ENCODE results near the gene ZNF276. TPM values are rescaled to one million over a fixed set of nuclear protein-coding genes. Genes with fewer than 3 reads are reported as not detected.
"Not testable (repeated sequence)": the region's sequence is repeated elsewhere in the genome, so short reads cannot be mapped to it uniquely, and the experiment has no call there.

Gene ZNF276
- total and polyA plus RNA-seq, 2 donors, result 17.9 to 19.6 TPM

- Histone ChIP-seq H3K4me1 (ENCODE audit: insufficient read depth) (no peaks in the 10 kb centered on the region), H3K4me3 (ENCODE audit: low read depth, low read length) (no peak overlapping the region), H3K27ac (ENCODE audit: low read depth) (no peak overlapping the region), H3K36me3 (ENCODE audit: insufficient read depth) (peaks cover 3% of the 10 kb centered on the region)
- DNase-seq (ENCODE audit: extremely low spot score), result no peak
- WGBS, result 95% methylated on average over 13 of the region's 13 CpGs
Measured at GRCh38 chr16:89691986-89692569, 29.3 kb upstream of the ZNF276 start.

- WGBS, result 94% methylated on average over 11 of the region's 11 CpGs
Measured at GRCh38 chr16:89693289-89693731, 28.0 kb upstream of the ZNF276 start.

GRCh38 chr16:89693931-89694783 lies 27.2 kb upstream of the ZNF276 start:
- WGBS, result 87% methylated on average over 32 of the region's 32 CpGs
- Histone ChIP-seq H3K36me3 (ENCODE audit: insufficient read depth) (peaks cover 3% of the 10 kb centered on the region), H3K4me1 (ENCODE audit: insufficient read depth) (no peaks in the 10 kb centered on the region), H3K4me3 (ENCODE audit: low read depth, low read length) (no peak overlapping the region), H3K27ac (ENCODE audit: low read depth) (no peak overlapping the region)
- no peak for DNase-seq (ENCODE audit: extremely low spot score)

More at GRCh38 chr16:89693289-89693731, 28.0 kb upstream of the ZNF276 start:
- Histone ChIP-seq H3K4me1 (ENCODE audit: insufficient read depth) (no peaks in the 10 kb centered on the region), H3K36me3 (ENCODE audit: insufficient read depth) (peaks cover 3% of the 10 kb centered on the region), H3K4me3 (ENCODE audit: low read depth, low read length) (no peak overlapping the region), H3K27ac (ENCODE audit: low read depth) (no peak overlapping the region)
- DNase-seq (ENCODE audit: extremely low spot score), result no peak

GRCh38 chr16:89694784-89695085 lies 26.6 kb upstream of the ZNF276 start:
- H3K36me3 ChIP-seq (ENCODE audit: insufficient read depth); DNase-seq (ENCODE audit: extremely low spot score); H3K4me3 ChIP-seq (ENCODE audit: low read depth, low read length); H3K4me1 ChIP-seq (ENCODE audit: insufficient read depth); H3K27ac ChIP-seq (ENCODE audit: low read depth): not testable (repeated sequence)
- WGBS, result 93% methylated on average over 23 of the region's 23 CpGs

- Histone ChIP-seq H3K4me1 (ENCODE audit: insufficient read depth) (no peaks in the 10 kb centered on the region), H3K4me3 (ENCODE audit: low read depth, low read length) (no peak overlapping the region), H3K27ac (ENCODE audit: low read depth) (no peak overlapping the region), H3K36me3 (ENCODE audit: insufficient read depth) (peaks cover 3% of the 10 kb centered on the region)
- WGBS, result 90% methylated on average over 31 of the region's 31 CpGs
- DNase-seq (ENCODE audit: extremely low spot score), result no peak
Measured at GRCh38 chr16:89695086-89695874, 26.1 kb upstream of the ZNF276 start.

GRCh38 chr16:89695875-89696669 lies 25.3 kb upstream of the ZNF276 start:
- H3K4me1 ChIP-seq (ENCODE audit: insufficient read depth), result peaks cover 4% of the 10 kb centered on the region
- WGBS, result 79% methylated on average over 25 of the region's 25 CpGs
- H3K36me3 ChIP-seq (ENCODE audit: insufficient read depth), result peaks cover 3% of the 10 kb centered on the region
- no peak overlapping the region for H3K4me3 ChIP-seq (ENCODE audit: low read depth, low read length)
- H3K27ac ChIP-seq (ENCODE audit: low read depth), result no peak overlapping the region
- DNase-seq (ENCODE audit: extremely low spot score), result no peak

GRCh38 chr16:89696670-89697128 lies 24.6 kb upstream of the ZNF276 start:
- WGBS, result 69% methylated on average over 18 of the region's 18 CpGs
- H3K4me1 ChIP-seq (ENCODE audit: insufficient read depth), result peaks cover 4% of the 10 kb centered on the region
- H3K36me3 ChIP-seq (ENCODE audit: insufficient read depth), result peaks cover 3% of the 10 kb centered on the region

GRCh38 chr16:89697161-89697615 lies 24.1 kb upstream of the ZNF276 start:
- Histone ChIP-seq H3K27ac (ENCODE audit: low read depth) (no peak overlapping the region), H3K36me3 (ENCODE audit: insufficient read depth) (peaks cover 3% of the 10 kb centered on the region), H3K4me1 (ENCODE audit: insufficient read depth) (peaks cover 4% of the 10 kb centered on the region), H3K4me3 (ENCODE audit: low read depth, low read length) (no peak overlapping the region)
- DNase-seq (ENCODE audit: extremely low spot score), result no peak
- 87% methylated on average over 19 of the region's 19 CpGs for WGBS

More at GRCh38 chr16:89696670-89697128, 24.6 kb upstream of the ZNF276 start:
- DNase-seq (ENCODE audit: extremely low spot score), result no peak
- H3K27ac ChIP-seq (ENCODE audit: low read depth), result no peak overlapping the region
- H3K4me3 ChIP-seq (ENCODE audit: low read depth, low read length), result no peak overlapping the region

GRCh38 chr16:89697616-89698331 lies 23.6 kb upstream of the ZNF276 start:
- no peak overlapping the region for H3K27ac ChIP-seq (ENCODE audit: low read depth)
- H3K4me1 ChIP-seq (ENCODE audit: insufficient read depth), result peaks cover 4% of the 10 kb centered on the region
- no peak for DNase-seq (ENCODE audit: extremely low spot score)
- no peak overlapping the region for H3K4me3 ChIP-seq (ENCODE audit: low read depth, low read length)
- 85% methylated on average over 32 of the region's 32 CpGs for WGBS
- peaks cover 3% of the 10 kb centered on the region for H3K36me3 ChIP-seq (ENCODE audit: insufficient read depth)

GRCh38 chr16:89698717-89699116 lies 22.6 kb upstream of the ZNF276 start:
- 97% methylated on average over 14 of the region's 14 CpGs for WGBS
- H3K27ac ChIP-seq (ENCODE audit: low read depth); DNase-seq (ENCODE audit: extremely low spot score); H3K36me3 ChIP-seq (ENCODE audit: insufficient read depth); H3K4me1 ChIP-seq (ENCODE audit: insufficient read depth); H3K4me3 ChIP-seq (ENCODE audit: low read depth, low read length): not testable (repeated sequence)

- not testable (repeated sequence) for H3K4me3 ChIP-seq (ENCODE audit: low read depth, low read length); H3K36me3 ChIP-seq (ENCODE audit: insufficient read depth); H3K4me1 ChIP-seq (ENCODE audit: insufficient read depth); H3K27ac ChIP-seq (ENCODE audit: low read depth); DNase-seq (ENCODE audit: extremely low spot score)
- 62% methylated on average over 18 of the region's 18 CpGs for WGBS
Measured at GRCh38 chr16:89699629-89700099, 21.7 kb upstream of the ZNF276 start.

GRCh38 chr16:89700100-89700648 lies 21.2 kb upstream of the ZNF276 start:
- under 1% methylated on average over 30 of the region's 30 CpGs for WGBS
- no peaks in the 10 kb centered on the region for H3K36me3 ChIP-seq (ENCODE audit: insufficient read depth)

More at GRCh38 chr16:89700100-89700648, 21.2 kb upstream of the ZNF276 start:
- Histone ChIP-seq H3K4me1 (ENCODE audit: insufficient read depth) (peaks cover 4% of the 10 kb centered on the region), H3K4me3 (ENCODE audit: low read depth, low read length) (peak overlapping the region; percentile 66), H3K27ac (ENCODE audit: low read depth) (peak overlapping the region; percentile 73)
- DNase-seq (ENCODE audit: extremely low spot score), result peak; percentile 93

All from urinary bladder (tissue), 4 donors.